ENCODE data around the gene PRMT7. TPM values are rescaled to one million over a fixed set of nuclear protein-coding genes. Genes with fewer than 3 reads are reported as not detected.

PRMT7 gene
- total RNA-seq, 1 donor from 2014 or later: 44.0 TPM

DNA sequence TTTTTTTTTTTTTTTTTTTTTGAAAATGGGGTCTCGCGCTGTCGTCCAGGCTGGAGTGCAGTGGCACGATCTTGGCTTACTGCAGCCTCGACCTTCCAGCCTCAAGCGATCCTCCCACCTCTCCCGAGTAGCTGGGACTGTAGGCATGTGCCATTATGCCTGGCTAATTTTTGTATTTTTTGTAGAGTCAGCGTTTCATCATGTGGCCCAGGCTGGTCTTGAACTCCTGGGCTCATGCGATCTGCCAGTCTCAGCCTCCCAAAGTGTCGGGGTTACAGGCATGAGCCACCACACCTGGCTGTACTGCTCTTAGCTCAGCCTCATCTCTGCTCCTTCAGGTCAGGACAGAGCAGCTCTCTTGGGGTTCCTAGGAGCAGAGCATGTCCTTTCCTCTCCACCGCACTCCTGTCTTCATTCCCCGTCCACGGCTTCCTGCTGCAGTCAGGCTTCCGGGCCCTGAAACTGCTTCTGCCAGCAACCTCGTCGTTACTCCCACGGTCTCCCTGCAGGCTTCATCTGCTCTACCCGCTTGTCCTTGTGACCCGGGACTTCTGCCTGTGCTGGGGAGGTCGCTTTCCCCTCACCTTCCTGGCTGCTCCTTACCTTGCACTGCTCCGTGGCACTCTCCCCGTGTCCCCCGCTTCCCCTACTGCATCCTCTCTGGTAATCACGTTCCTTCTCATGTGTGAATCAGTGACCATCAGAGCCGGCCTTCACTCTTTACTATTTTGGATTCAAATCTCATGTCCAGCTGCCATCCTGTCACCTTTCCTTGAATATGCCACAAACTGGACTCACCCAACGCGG lies 38.0 kb downstream of the PRMT7 start:
- no peak for DNase-seq

DNA sequence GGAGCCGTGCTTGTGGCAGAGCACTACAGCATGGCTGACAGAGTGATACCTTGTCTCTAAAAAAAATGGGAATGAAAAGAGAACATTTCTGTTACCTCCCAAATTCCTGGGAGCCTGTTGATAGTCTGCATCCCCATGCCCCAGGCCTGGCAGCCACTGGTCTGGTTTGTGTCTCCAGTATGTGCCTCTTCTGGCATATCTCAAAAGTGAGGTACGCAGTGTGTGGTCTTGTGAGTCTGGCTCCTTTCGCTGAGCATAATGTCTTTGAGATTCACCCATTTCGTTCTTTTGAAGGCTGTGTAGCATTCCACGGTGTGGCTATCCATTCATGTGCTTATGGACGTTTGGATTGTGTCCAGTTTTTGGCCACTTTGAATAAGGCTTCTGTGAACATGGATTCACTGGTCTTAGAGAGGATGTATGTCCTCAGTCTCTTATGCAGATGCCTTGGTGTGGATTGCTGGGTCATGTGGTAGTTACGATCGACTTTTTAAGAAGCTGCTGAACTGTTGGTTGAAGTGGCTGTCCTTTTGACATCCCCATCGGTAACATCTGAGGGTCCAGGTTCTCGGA lies 39.1 kb downstream of the PRMT7 start:
- DNase-seq: no peak

DNA sequence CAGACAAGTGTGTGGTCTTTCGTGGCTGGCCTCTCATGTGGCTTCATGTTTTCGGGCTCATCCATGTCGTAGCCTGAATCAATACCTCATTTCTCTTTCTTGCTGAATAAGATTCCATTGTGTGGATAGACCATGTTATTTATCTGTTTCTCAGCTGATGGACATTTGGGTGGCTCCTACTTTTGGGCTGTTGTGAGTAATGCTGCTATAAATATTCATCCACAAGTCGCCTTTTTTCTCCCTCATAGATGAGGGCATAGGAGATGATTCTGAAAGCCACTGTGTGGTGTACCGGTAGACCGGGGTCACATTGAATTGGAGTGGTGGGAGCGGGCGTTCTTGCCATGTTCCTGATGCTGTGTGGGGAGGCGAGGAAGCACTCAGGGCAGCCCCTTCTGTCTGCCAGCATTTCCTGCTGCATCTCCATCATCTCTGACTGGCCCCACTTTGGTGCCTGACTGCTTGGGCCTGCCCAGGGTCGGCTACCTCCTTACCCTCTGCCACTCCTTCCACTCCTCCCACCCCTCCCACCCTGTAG lies 40.1 kb downstream of the PRMT7 start:
- DNase-seq: no peak

DNA sequence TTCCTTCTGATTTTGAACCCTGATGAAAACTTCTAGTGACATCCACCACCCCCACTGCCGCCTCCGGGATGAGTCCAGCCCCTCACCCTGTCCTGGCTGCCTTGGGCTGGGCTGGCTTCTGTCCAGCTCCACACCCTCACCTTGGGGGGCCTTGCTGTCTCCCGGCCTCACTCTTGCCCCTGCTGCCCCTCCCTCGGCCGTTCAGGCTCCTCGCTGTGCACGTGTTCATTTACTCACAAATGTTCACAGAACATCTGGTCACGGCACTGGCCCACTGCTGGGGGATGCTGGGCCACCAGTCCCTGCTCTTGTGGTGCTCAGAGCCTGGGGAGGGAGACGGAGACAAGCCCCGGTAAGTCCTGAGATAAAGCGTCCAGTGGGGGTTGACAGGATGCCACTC lies 40.6 kb downstream of the PRMT7 start:
- no peak for DNase-seq

DNA sequence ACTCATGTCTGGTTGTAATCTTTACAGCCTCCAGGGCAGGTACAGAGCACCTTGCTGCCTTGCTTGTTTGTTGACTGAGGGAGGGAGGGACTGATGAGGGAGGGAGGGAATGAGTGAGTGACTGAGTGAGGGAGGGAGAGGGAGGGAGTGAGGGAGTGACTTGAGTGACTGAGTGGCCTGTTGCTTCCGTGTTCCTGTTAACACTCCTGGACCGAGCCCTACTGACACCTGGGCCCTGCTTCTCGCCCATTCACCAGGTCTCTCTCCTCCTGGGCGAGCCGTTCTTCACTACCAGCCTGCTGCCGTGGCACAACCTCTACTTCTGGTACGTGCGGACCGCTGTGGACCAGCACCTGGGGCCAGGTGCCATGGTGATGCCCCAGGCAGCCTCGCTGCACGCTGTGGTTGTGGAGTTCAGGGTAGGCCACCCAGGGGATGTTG lies 41.2 kb downstream of the PRMT7 start:
- no peak for DNase-seq

DNA sequence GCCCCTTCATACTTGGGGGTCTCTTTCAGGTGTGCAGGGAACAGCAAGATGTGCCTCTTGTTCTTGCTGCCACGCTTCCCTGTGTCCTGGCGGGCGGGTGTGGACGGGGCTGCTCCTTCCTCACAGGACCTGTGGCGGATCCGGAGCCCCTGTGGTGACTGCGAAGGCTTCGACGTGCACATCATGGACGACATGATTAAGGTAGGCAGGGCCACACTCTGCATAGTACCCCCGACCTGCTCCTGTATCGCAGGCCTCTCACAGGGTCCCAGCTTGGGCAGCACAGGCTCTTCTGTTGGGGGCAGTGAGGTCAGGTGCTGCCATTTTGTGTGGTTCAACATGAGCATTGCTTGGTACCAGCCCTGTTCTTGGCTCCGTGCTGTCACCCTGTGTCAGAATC lies 42.5 kb downstream of the PRMT7 start:
- no peak for DNase-seq

DNA sequence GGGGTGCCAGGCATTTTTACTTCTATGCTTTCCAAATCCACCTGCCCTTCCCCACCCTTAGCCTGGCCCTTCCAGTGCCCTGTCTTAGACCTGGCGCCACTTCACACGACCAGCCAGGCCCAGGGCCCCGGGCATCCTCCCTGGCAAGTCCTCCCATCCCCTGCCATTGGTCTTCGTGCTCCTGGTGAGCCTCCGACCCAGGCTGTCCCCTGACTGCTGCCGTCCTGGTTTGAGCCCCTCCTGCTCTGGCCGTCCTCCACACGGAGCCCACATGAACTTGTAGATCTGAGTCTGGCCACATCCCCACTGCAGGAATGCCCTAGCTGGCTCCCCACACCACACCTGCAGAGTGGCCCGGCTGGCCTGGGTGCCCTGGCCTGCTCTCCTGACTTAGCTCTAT lies 44.0 kb downstream of the PRMT7 start:
- DNase-seq: no peak

DNA sequence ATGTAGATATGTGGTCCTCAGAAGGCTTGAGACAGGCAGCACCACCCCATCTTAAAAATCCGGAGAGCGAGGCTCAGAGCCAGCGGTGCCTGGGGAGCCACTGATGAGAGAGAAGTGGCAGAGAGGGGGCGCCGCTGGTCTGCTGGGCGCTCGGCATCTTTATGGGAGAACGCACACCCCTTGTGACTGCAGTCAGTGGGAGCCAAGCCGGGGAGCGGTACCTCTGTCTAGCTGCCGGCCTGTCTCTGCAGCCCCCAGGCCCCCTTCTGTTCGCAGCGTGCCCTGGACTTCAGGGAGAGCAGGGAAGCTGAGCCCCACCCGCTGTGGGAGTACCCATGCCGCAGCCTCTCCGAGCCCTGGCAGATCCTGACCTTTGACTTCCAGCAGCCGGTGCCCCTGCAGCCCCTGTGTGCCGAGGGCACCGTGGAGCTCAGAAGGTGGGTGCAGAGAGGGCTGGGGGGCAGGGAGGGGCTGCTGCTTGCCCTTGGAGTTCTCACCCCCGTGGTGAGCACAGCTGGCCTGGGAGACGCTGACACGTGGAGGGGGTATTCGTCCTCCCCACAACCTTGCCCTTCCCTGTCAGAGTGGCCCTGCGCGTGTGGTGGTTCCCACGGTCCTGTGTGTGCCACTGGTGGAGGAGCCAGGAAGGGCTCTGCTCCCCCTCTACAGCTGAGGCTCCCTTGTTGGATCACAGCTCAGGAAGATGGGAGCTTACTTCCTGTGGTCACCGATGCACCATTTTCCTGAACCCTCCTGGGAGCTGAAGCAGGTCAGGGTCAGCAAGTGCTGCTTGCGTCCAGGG lies 44.8 kb downstream of the PRMT7 start:
- no peak for DNase-seq

DNA sequence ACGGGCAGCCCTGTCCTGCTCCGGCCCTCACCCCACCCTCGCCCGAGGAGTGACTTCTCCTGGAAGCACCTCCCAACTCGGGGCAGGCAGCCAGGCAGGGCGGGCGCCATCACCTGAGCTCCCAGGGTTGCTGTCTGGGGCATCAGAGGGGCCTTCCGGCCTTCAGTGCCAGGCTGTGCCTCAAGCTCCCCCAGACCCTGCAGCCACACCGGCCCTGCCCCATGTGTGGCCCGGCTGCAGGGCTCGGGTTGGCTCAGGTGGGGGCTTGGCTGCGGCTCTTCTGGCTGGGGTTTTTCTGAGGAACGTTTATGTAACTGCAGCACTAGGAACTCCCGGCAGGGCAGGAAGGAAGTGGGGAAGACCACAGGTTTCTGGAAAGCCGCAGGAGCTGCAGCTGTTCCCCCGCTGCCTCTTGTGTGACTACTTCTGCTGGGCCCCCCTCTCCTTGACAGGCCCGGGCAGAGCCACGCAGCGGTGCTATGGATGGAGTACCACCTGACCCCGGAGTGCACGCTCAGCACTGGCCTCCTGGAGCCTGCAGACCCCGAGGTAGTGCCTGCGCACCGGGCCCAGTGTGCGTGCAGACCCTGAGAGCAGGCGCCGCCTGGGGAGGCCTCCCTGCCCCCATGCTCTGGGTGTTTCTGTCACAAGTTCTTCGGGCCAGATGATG lies 45.6 kb downstream of the PRMT7 start:
- no peak for DNase-seq

DNA sequence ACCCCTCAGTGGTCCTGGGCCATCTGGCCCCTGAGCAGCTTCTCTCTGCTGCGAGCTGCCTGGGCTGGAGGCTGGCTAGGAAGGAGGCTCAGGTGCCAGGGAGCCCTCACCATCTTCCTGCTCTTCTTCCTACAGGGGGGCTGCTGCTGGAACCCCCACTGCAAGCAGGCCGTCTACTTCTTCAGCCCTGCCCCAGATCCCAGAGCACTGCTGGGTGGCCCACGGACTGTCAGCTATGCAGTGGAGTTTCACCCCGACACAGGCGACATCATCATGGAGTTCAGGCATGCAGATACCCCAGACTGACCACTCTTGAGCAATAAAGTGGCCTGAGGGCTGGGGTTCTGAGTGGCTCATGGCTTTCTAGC lies 46.1 kb downstream of the PRMT7 start:
- DNase-seq: no peak

DNA sequence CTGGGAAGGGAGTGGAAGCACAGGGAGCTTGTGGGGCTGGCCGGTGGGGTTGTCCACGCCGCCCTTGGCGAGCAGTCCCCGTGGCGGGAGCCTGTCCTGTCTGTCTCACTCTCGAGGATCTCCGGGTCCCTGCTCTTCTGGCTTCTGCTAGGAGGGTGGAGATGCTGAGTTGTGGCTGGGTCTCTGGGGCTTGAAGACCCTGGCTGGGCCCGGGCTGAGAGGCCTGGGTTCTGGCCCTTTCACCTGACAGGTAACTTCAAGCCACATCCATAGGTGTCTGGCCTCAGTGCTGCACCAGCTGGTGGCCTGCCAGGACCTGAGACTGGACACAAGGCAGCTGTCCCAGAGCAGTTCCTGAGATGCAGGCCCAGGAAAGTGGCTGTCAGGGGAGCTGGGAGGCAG lies 46.7 kb downstream of the PRMT7 start:
- DNase-seq: no peak

DNA sequence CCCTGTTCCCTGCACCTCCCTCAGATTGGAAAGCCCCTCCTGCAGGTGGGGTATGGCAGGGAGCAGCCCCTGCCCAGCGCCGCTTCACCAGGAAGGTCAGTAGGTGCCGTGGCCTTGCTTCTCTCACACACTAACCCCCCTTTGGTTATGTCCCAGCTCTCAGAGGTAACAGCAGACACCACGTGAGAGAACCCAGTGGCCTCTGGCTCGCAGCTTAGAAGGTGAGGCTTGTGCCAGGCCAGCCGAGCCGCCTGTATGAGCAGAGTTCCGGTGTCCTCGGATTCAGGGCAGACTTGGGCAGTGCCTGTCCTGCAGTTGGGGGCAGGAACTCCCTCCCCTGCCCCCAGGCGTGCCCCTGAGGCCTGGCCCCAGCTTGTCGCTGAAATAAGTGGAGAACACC lies 47.1 kb downstream of the PRMT7 start:
- no peak for DNase-seq

DNA sequence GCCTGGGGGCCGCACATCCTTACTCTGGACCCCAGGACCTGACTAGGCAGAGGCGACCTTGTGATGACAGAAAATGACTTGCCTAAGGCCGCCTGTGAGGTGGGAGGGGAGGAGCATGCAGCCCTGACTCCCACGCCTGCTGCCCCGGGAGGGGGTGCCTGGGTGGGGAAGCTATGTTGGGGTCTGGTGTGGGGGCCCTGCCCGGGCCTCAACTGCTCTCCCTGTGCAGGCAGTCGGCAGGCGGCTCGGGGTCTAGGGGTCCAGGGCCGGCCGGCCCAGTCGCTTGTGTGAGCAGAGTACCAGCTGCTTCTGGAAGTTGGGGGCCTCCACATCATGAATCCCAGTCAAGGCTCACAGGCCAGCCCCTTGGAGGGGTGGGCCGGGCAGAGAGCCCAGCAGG lies 48.1 kb downstream of the PRMT7 start:
- no peak for DNase-seq

DNA sequence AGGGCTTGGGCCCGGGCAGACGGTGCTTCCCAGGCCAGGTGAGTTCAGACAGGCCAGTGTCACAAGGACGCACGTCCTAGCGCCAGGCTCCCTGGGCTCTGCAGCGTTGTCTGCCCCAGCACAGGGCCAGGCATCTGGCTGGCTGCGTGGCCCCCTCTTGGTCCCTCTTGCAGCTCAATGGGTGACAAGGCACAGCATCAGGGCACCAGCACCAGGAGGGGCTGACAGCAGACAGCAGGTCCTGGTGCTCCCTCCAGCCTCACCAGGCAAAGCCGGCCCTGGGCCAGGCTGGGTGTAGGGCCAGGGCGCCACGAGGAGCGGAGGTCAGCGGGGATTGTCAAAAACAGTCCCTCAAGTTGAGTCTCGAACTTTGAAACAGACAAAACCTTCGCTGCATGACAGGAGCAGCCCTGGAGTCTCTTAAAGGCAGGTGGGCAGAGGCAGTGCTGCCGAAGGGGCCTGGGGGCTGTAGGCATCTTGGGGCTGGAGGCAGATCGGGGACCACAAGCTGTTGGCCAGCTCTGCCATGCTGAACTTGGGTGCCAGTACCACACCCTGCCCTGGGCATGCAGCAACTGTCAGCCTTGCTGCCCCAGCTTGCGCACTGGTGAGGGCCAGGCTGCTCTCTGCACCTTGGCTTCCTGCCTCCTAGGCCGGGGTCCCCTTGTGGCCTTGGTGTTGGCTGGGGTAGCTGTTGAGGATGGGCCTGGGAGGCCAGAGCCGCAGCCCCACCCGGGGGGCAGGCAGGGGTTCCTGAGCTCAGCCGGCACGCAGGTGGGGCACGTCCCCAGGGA lies 48.8 kb downstream of the PRMT7 start:
- DNase-seq: no peak

DNA sequence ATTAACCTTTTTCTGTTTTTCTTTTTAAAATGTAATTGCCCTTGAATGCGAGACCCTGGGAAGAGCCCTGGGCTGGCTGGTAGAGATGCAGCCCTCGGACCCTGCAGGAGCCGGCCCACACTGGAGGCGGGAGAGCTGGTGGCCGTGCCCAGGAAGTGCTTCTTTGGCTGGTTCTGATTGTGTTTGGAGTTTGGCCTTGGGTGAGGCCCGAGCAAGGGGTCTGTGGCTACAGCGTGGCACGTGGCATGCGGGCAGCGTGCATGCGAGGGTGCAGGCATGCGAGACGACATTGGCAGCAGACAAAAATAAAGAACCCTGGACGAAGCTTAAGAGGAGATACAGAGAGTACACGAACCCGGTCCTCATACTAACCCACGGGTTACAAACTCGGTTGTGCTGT lies 49.7 kb downstream of the PRMT7 start:
- DNase-seq: no peak

DNA sequence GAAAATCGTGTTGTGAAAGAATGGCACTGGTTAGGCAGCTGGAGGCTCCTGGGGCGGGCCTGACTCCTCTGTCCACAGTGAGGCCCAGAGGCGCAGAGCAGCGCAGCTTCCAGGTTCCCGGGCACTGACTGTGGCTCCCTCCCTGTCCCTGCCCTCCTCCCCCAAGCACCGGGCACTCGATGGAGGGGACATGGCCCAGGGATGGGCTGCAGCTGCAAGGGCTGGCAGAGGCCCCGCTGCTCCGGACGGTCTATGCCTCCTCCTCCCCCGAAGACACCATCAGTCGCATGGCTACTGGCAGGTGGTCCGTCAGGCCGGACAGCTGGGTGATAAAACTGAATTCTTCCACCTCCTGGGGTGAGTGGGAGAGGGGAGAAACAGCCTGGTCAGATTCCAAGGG lies 50.1 kb downstream of the PRMT7 start:
- no peak for DNase-seq

DNA sequence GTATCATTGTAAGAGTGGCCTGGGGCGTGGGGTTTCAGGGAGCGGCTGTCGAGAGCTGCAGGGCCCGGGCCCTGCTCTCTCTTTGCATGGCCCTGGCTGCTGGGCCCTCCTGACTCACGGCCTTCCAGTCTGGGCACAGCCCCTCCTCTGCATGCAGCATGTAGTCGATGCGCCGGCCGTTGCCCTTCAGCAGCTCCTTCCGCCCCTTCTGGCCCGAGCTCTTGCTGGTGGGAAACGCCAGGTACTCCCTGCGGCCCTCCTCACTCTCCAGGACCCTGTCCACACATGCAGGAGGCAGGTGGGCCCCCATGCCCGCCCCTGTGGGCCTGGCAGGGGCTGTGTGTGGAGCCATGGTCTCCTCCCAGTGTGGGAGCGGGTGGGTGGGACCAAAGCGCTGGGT lies 50.7 kb downstream of the PRMT7 start:
- DNase-seq: no peak

DNA sequence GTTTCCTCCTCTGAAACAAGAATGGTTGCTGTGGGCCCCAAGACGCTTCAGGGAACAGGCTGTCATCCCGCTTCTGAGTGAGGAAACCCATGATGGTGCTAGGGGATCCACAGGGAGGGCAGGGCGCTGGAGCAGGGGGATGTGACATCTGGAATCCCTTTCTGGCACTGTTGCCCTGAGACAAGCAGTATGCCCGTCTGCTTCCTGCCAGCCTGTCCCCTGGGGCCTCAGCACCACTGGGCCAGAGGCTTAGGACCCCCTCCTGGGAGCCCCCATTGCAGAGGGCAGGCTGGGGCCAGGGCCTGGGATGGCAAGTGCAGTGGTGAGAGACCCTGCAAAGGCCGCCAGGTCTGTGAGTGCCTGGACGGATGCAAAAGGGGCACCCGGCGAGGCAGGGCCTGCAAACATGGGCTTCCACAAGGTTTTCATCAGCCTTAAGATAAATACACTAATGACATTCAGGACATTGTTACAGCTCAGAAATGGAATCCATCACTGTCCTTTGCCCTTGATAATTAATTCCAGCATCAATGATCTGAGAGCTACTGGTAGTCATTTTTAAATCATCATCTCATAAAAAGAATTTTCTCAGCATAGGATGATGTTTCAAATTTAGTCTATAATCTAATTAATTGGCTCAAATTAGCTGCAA lies 51.6 kb downstream of the PRMT7 start:
- no peak for DNase-seq

DNA sequence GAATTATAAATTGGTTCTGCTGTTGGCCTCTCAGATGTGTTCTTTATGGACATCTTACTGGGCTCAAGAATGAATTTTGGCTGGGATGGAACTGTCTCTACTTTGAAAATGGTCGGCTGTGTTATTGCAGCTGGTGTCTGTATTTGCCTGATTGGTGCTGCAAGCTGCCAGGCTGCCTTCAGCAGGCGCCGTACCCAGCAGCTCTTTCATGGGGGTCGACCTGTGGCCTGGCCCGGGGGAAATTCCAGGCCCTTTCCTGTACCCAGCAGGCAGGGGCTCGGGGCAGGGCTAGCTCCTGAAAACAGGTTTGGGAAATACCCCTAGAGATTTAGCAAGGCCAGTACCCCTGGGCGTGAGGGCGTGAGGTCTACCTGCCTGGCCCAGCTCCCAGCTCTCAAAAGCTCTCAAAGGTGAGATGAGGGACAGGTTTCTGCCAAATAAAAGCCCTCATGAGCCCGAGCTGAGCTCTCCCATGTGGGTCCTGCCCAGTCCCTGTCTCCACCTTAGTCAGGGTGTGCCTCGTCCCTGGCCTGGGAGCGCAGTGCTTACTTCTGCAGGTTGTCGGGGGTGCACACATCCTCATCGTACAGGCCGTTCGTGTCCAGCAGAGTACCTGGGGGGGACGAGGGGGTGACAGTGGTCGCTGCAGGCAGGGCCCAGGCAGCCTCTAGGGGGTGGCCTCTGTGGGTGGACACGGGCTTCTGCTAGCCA lies 52.3 kb downstream of the PRMT7 start:
- no peak for DNase-seq

DNA sequence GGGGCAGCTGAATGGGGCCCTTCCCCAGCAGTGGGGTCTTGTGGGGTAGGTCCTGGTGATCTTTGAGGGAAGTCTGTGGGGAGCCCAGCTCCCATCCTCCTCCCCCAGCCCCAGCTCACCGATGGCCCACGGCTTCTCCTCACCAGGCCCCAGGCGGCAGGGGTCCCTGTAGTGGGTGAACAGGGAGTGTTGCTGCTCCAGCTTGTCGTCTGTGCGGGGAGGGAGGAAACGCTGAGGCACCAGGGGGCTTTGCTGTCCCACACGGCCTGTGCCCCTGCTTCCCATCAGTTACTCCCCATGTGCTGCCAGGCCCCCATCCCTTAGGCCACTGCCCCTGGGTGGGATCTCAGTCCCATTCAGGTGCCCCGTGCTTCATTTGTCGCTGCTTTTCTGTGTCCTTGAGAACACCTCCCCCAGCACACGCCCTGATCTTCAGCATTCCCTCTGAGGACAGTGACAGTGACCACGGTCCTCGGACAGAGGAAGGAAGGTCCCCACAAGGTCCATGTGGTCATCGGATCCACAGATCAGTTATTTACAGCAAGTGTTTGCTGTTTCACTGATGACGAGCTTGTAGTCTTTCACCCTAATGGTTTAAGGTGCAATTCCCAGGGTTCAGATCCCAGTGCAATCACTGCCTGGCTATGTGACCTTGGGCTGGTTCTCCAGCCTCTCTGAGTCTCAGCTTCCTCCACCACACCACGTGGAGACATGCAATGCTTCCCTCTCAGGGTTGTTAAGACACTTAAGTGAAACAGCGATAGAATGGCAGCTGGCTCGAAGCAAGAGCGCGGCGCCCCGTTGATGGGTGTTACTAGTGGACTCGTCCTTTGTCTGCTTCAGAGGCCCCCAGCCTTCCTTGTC lies 53.1 kb downstream of the PRMT7 start:
- DNase-seq: no peak
